ENCODE data around the gene AFG1L. TPM values are rescaled to one million over a fixed set of nuclear protein-coding genes. Genes with fewer than 3 reads are reported as not detected.
"Not testable (repeated sequence)": the region's sequence is repeated elsewhere in the genome, so short reads cannot be mapped to it uniquely, and the experiment has no call there.

The AFG1L gene
- polyA plus RNA-seq (2012; ENCODE audit: insufficient read depth, insufficient read length): 6.2 TPM

- peak within 1 kb of the TSS; percentile 97 for H3K4me3 ChIP-seq (ENCODE audit: low read length)
- DNase-seq (ENCODE audit: low read depth, low spot score): peak; percentile 75
These were observed at the start of gene AFG1L for GRCh38 chr6:108294727-108295625. TSS of gene AFG1L (plus strand) at chr6:108295054. CDS start at chr6:108295080, 26 bp downstream.

- DNase-seq (ENCODE audit: low read depth, low spot score); H3K4me3 ChIP-seq (ENCODE audit: low read length): not testable (repeated sequence)
These were observed 49.8 kb upstream of the AFG1L start for GRCh38 chr6:108245095-108245494.

GRCh38 chr6:108247965-108248536 is 46.8 kb upstream of the AFG1L start:
- no peak overlapping the region for H3K4me3 ChIP-seq (ENCODE audit: low read length)
- no peak for DNase-seq (ENCODE audit: low read depth, low spot score)

- H3K4me3 ChIP-seq (ENCODE audit: low read length): no peak overlapping the region
- DNase-seq (ENCODE audit: low read depth, low spot score): peak; percentile 47
These were observed 44.5 kb upstream of the AFG1L start for GRCh38 chr6:108250240-108250866.

- no peak overlapping the region for H3K4me3 ChIP-seq (ENCODE audit: low read length)
- DNase-seq (ENCODE audit: low read depth, low spot score): no peak
These were observed 43.6 kb upstream of the AFG1L start for GRCh38 chr6:108251252-108251651.

GRCh38 chr6:108252055-108252454 is 42.8 kb upstream of the AFG1L start:
- no peak overlapping the region for H3K4me3 ChIP-seq (ENCODE audit: low read length)

GRCh38 chr6:108253241-108253640 is 41.6 kb upstream of the AFG1L start:
- no peak for DNase-seq (ENCODE audit: low read depth, low spot score)
- no peak overlapping the region for H3K4me3 ChIP-seq (ENCODE audit: low read length)

More at GRCh38 chr6:108252055-108252454, 42.8 kb upstream of the AFG1L start:
- DNase-seq (ENCODE audit: low read depth, low spot score): no peak

- no peak for DNase-seq (ENCODE audit: low read depth, low spot score)
- no peak overlapping the region for H3K4me3 ChIP-seq (ENCODE audit: low read length)
These were observed 40.1 kb upstream of the AFG1L start for GRCh38 chr6:108254433-108255410.

GRCh38 chr6:108260126-108260808 is 34.6 kb upstream of the AFG1L start:
- peak overlapping the region; percentile 87 for H3K4me3 ChIP-seq (ENCODE audit: low read length)
- no peak for DNase-seq (ENCODE audit: low read depth, low spot score)

- peak; percentile 88 for DNase-seq (ENCODE audit: low read depth, low spot score)
- H3K4me3 ChIP-seq (ENCODE audit: low read length): peak within 1 kb of the TSS; percentile 87
These were observed 33.9 kb upstream of the AFG1L start, which contains the start of gene SNX3 for GRCh38 chr6:108260809-108261569. TSS of gene SNX3 (minus strand) at chr6:108261040. CDS start at chr6:108260921, 119 bp downstream.

GRCh38 chr6:108263371-108263770 is 31.5 kb upstream of the AFG1L start:
- no peak for DNase-seq (ENCODE audit: low read depth, low spot score)

GRCh38 chr6:108268845-108269244 is 26.0 kb upstream of the AFG1L start:
- no peak for DNase-seq (ENCODE audit: low read depth, low spot score)
- no peak overlapping the region for H3K4me3 ChIP-seq (ENCODE audit: low read length)

More at GRCh38 chr6:108263371-108263770, 31.5 kb upstream of the AFG1L start:
- no peak overlapping the region for H3K4me3 ChIP-seq (ENCODE audit: low read length)

GRCh38 chr6:108269955-108270354 is 24.9 kb upstream of the AFG1L start:
- not testable (repeated sequence) for H3K4me3 ChIP-seq (ENCODE audit: low read length); DNase-seq (ENCODE audit: low read depth, low spot score)

- DNase-seq (ENCODE audit: low read depth, low spot score): no peak
- H3K4me3 ChIP-seq (ENCODE audit: low read length): no peak overlapping the region
These were observed 20.3 kb upstream of the AFG1L start for GRCh38 chr6:108274546-108274945.

GRCh38 chr6:108275976-108276375 is 18.9 kb upstream of the AFG1L start:
- DNase-seq (ENCODE audit: low read depth, low spot score): no peak
- no peak overlapping the region for H3K4me3 ChIP-seq (ENCODE audit: low read length)

GRCh38 chr6:108277295-108277694 is 17.6 kb upstream of the AFG1L start:
- no peak for DNase-seq (ENCODE audit: low read depth, low spot score)
- no peak overlapping the region for H3K4me3 ChIP-seq (ENCODE audit: low read length)

GRCh38 chr6:108277831-108278230 is 17.0 kb upstream of the AFG1L start:
- no peak overlapping the region for H3K4me3 ChIP-seq (ENCODE audit: low read length)

More at GRCh38 chr6:108277831-108278230, 17.0 kb upstream of the AFG1L start:
- DNase-seq (ENCODE audit: low read depth, low spot score): no peak

Measured in Jurkat, Clone E6-1 (cell line).